Fibroblast of lung (primary cell): ENCODE results near the gene ZMYM1.

Source experiments
- EZH2 ChIP-seq: IDR thresholded peaks from 2 replicates; pipeline ENCODE4 v1.5.1; 2012; ENCODE audit warnings: low read length, control low read depth, mild to moderate bottlenecking; ENCODE audit errors: missing control alignments
- TF ChIP-seq, protein P1 (sequence below), 2 donors: IDR thresholded peaks in 1 of 2; conservative IDR thresholded peaks in 1 of 2; 1 replicate in 1 of 2; 2 replicates in 1 of 2; pipeline ENCODE4 v1.5.1; 2011 to 2012; ENCODE audit warnings: low read length in 2 of 2, control low read depth in 1 of 2, inconsistent platforms in 1 of 2, low read depth in 1 of 2, mild to moderate bottlenecking in 1 of 2

DNA sequence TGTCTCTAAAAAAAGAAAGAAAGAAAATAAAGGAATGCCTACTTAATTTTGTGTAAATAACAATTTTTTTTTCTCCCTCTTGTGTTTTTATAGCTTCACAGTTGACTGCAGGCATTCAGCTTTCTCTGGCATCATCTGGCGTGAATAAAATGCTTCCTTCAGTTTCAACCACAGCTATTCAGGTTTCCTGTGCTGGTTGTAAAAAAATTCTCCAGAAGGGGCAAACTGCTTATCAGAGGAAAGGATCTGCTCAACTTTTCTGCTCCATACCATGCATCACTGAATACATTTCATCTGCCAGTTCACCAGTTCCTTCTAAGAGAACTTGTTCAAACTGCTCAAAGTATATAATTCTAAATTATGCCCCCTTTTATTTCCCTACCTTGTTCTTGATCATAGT, 18.0 kb downstream of the ZMYM1 start:
- TF ChIP-seq, protein P1, sequence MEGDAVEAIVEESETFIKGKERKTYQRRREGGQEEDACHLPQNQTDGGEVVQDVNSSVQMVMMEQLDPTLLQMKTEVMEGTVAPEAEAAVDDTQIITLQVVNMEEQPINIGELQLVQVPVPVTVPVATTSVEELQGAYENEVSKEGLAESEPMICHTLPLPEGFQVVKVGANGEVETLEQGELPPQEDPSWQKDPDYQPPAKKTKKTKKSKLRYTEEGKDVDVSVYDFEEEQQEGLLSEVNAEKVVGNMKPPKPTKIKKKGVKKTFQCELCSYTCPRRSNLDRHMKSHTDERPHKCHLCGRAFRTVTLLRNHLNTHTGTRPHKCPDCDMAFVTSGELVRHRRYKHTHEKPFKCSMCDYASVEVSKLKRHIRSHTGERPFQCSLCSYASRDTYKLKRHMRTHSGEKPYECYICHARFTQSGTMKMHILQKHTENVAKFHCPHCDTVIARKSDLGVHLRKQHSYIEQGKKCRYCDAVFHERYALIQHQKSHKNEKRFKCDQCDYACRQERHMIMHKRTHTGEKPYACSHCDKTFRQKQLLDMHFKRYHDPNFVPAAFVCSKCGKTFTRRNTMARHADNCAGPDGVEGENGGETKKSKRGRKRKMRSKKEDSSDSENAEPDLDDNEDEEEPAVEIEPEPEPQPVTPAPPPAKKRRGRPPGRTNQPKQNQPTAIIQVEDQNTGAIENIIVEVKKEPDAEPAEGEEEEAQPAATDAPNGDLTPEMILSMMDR (conservative IDR thresholded peaks at IDR 0.05 in 1 of 2, IDR thresholded peaks at IDR 0.05 in 1 of 2; ENCODE audit: low read depth in 1 of 2, low read length in 2 of 2): no peak
- TF ChIP-seq EZH2: no peak
